Midbrain (tissue), 1 donor: ENCODE results near the gene SPAG9.
"Not testable (repeated sequence)": the region's sequence is repeated elsewhere in the genome, so short reads cannot be mapped to it uniquely, and the experiment has no call there.

Experiments used
- DNase-seq: peaks from one replicate; lab custom pipeline; 2025; lab: John Stamatoyannopoulos, UW

Gene SPAG9

DNA sequence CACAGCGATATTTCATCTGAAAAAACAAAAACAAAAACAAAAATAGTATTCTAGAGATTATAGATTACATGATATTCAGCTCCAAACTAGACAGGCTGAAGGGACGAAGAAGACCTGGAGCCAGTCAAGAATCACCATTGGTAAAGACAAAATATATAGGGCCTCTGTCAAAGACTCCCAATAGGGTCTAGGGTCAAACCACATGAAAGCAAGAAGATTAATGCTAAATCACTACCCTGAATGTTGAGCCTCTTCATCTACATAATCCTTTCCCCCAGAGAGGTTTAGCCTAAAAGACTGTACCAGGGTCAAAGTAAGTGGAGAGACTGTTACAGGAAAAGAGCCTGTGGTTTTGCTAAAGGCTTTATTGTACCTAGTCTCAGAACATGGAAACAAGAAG, 21.9 kb upstream of the SPAG9 start:
- no peak for DNase-seq

DNA sequence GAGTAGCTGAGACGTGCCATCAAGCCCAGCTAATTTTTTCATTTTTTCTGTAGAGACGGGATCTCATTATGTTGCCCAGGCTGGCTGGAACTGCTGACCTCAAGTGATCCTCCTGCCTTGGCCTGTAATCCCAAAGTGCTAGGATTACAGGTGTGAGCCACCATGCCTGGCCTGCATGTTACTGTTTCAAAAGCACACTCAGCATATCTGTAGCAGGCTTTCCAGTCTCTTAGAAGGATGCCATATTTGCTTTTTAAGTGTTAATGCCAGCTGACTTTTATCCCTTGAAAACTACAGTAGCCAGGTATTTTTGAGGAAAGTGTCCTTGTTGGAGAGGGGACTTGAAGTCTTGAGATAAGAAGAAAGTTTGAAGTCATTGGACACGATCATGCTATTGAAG, 15.3 kb upstream of the SPAG9 start:
- no peak for DNase-seq

DNA sequence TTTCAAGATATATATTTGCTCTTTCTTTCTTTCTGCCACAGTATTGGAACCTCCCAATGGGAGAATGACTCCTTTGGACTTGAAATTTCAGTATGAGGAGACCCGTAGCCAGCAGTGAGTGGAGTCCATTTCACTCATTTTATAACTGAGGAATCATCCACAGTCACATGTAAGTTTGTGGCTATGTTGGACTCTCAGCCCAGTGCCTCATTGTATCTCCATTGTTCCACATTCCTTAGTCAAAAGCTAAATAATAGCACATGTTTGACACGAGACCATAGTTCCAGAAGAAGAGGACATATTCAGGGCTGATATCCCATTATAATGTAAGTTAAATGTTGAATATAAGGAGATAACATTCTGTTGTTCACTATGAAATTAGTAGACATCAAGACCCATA, 12.7 kb upstream of the SPAG9 start:
- DNase-seq = no peak

DNA sequence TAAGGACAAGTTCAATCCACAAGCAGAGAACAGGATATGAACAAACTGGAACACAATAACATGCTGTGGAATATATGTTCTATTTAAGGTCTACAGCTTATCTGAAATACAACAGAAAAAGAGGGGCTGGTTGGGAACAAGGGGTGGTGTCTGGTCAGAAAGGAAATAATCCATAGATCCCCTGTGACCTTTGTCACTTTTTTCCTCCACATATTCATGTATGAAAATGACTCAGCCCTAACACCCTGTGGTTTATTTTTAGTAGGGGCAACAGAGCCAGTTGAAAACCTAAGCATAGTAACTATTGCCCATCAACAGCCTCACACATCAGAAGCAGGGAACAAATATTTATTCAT, 12.3 kb upstream of the SPAG9 start:
- no peak for DNase-seq

DNA sequence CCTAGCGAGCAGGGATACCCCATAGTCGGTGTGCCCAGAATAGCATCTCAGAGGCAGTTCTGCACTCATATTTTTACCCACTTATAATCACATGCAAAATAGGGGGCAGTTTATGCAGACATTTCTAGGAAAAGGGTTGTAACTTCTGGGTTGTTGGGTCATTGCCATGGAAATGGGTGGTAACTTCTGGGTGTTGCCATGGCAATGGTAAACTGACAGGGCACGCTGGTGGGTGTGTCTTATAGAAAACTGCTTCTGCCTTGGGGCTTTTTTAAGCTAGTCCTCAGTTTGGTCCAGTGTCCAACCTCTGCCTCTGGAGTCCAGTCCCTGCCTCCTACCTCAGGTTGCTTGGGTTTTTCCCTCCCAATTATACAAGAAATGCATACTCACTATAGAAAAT, 7.4 kb upstream of the SPAG9 start:
- DNase-seq = no peak

DNA sequence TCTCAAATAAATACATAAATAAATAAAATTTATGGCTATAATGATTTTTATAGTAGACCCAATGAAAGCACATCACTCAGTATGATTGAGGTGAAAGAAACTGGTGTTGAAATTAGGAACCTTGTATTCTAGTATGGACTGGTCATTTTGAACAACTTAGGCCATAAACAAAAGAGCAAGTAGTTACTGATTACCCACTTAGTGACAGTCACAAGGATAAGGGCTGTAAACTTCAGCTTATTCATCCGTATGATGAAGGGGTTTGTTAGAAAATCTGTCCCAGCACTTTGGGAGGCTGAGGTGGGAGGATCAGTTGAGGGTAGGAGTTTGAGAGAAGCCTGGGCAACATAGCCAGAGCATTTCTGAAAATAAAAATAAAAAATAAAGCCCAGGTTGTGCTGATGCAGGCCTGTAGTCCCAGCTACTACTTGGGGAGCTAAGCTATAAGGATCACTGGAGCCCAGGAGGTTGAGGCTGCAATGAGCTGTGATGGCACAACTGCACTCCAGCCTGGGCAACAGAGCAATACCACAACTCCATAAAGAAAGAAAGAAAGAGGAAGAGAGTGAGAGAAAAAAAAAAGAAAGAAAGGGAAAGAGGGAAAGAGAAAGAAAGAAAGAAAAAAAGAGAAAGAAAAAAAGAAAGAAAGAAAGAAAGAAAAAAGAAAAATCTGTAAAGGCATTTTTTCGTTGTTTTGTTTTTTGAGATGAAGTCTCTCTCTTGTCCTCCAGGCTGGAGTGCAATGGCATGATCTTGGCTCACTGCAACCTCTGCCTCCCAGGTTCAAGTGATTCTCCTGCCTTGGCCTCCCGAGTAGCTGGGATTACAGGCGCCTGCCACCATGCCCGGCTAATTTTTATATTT, 4.2 kb upstream of the SPAG9 start:
- DNase-seq = no peak

DNA sequence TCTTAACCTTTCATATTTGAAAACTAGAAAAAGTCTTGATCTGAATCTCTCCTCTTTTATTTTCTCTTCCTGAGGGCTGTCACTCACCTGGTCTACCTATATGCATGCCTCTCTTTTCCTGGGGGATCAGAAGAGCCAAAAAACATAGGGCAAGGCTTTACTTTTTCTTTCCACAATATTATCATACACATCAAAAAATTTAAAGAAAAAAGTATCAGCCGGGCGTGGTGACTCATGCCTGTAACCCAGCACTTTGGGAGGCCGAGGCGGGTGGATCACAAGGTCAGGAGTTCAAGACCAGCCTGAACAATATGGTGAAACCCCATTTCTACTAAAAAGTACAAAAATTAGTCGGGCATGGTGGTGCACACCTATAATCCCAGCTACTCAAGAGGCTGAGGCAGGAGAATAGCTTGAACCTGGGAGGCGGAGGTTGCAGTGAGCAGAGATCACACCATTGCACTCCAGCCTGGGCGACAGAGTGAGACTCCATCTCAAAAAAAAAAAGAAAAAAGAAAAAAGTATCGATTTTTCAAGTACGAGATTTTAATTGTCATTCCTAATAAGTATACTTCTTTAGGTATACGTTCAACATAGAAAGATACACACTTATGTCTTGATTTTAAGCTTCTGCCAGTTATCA, 1.9 kb upstream of the SPAG9 start:
- DNase-seq = not testable (repeated sequence)

DNA sequence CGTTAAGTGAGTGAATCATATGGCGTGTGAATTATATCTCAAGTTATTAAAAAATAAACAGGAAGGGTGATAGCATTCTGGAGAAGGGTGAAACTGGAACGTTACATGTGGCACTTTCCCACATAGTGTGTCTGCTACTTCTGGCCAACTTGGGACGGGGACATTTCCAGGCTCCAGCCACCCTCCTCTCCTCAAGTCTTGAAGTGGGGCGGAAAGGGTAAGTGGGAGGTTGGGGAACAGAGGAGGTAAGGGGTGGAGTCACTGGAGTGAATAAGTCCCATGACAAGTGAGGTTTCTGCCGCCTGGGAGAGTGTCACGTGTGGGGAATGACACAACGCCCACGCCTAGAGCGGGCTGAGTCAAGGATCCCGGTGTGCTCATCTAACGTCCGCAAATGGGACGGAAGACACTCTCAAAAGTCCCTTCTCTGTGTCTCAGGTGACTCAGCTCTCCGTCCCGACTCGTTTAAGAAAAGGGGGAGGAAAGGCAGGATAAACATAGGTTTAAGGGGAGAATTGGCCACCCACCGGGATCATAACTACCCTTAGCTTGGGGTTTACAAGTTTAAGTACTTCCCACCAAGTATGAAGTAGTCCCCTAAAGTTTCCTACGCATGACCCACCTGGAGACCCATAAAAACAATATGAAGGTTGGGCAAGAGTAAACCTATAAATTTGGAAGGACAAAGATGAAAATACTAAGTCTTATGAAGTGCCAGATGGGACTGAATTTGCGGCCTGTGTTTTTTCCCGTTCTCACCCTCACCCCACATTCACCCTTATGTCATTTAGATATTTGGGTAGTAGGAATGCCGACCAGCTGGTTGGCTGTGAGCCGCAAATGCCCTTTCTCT, 1.2 kb upstream of the SPAG9 start:
- DNase-seq = peak; percentile 73

DNA sequence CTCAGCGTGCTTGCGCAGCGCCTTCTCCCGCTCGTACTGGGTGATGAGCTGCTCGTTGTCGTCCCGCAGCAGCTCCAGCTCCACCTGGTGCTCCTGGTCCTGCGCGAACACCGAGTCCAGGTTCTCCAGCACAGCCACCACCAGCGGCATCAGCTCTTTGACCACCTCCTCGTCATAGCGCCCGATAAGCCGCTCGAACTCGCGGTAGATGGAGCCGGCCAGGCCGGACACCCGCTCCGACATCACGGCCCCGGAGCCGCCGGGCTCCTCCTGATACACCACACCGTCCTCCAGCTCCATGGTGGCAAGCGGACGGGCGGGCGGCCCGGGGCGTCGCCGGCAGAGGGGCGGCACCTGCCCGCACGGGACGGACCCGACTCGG, 320 bp downstream of the SPAG9 start:
- peak; percentile 59 for DNase-seq

DNA sequence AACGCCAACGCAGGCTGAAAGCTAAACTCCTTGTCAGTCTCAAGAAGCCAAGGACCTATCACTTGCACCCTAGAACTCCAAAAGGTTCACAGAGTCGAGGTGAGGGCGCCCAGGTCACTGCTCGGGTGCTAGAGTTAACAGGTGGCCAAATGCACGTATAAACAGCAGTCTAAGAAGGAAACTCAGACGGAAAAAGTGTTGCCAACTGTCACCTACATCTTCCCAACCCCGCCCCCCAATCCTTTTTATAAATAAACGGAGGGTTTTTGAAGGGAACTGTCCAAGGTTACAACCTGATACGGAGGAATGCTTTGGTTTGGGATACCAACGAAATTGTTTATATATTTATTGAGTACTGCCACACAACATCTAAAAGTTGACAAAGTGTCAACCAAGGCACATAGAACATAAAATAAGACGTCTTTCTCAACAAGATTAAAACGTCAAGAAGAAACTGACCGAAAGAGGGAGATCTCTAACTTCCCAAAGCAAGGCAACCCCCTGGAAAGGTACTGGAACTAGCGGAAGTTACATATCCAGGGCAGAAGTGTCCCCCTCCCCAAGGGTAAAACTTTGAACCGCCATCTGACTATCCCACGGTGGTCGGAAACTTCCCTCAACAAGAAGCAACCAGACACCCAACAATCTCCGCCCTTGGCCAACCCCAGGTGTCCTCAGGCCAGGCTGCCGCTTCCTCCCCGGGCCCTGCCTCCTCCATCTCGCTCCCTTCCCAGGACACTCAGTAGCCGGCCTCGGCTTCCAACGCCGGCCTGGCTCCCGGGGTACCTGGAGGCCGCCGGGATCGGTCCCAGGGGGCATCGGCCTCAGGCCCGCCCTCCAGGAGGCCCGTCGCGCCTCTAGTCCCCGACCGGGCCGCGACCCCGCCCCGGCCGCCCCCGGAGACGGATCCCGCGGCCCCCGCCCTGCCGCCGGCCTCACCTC, 982 bp downstream of the SPAG9 start:
- DNase-seq = no peak

DNA sequence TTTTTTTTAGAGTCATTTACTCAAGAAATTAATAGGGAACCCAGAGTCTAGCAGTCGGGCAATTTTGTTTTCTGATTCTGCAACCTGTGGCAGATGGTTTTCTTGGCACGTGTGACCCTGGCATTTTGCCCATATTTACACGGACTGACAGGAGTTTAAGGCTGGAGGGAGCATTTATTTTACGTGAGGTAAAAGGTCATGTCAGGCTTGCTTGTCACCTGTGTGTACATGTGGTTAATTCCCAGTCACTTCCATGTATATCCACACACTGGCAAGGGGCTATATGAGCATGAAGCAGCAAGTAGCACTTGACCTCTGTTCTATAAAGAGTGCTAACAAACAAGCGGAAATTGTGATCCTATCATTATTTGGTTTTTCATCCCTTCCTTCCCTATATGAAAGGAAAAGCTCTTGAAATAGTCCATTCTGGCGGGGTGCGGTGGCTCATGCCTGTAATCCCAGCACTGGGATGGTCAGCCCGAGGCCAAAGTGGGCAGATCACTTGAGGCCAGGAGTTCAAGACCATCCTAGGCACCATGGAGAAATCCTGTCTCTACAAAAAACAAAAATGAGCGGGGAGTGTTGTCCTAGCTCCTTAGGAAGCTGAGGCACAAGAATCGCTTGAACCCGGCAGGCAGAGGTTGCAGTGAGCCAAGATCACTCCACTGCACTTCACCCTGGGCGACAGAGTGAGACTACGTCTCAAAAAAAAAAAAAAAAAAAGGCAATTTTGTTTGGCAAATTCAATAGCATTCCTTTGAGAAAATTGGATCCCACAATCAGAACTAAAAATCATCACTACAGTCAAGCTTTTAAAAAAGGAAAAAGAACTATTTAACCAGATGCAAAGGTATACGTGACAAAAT, 2.1 kb downstream of the SPAG9 start:
- DNase-seq = no peak

DNA sequence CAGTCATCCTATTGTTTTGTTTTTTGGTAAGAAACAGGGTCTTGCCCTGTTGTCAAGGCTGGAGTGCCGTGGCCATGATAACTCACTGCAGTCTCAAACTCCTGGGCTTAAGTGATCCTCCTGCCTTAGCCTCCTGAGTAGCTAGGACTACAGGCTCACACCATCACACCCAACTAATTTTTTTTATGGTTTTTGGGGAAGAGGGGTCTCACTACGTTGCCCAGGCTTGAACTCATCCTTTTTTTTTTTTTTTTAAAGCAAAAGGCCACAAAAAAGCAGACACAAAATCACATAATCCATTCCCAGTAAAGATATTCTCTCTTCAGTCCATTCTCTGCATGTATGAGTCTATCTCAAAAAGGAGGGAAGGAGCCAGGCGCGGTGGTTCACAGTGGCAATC, 5.5 kb downstream of the SPAG9 start:
- no peak for DNase-seq

DNA sequence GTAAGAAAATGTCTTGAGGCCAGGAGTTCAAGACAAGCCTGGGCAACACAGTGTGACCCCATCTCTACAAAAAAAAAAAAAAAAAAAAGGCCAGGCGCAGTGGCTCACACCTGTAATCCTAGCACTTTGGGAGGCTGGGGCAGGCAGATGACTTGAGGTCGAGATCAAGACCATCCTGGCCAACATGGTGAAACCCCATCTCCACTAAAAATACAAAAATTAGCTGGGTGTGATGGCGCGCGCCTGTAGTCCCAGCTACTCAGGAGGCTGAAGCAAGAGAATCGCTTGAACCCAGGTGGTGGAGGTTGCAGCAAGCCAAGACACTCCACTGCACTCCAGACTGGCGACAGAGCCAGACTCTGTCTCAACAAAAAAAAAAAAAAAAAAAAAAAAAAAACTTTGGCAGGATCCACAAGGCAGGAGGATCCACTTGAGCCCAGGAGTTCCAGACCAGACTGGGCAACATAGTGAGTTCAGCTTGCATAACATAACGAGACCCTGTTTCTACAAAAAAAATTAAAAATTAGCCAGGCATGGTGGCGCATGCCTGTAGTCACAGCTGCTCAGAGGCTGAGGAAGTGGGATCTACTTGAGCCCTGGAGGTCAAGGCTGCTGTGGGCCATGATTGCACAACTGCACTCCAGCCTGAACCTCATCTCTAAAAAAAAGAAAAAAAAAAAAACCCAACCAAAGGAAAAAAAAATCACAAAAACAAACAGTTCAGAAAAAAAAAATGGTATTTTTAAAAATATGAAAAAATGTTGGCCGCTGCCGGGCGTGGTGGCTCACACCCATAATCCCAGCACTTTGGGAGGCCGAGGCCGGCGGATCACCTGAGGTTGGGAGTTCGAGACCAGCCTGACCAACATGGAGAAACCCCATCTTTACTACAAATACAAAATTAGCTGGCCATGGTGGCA, 8.1 kb downstream of the SPAG9 start:
- not testable (repeated sequence) for DNase-seq

DNA sequence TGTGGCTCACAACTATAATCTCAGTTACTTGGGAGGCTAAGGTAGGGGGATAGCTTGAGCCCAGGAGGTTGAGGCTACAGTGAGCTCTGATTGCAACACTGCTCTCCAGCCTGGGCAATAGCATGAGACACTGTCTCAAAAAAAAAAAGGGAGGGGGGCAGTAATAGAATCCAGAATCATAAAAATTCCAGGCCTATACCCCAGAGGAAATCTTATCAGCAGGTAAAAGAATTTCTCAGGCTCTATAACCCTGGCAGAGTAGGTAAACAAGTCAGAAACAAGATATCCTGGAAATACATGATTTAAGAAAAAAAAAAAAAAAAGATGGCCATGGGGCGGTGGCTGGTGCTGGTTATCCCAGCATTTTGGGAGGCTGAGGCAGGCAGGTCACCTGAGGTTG, 12.9 kb downstream of the SPAG9 start:
- no peak for DNase-seq

DNA sequence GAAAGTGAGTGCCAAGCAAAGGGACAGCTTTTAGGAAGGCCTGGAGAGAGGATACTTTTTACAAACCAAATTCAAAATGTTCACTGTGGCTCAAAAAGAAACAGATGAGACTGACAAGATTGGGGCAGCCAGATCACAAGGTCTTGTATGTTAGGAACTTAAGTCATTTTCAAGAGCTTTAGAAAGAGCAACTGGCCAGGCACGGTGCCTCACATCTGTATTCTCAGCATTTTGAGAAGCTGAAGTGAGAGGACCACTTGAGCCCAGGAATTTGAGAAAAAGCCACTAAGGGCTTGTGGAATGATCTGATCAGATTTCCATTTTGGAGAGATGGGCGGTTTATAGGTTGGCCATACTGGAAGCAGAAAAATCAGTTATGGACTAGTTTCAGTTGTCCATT, 17.2 kb downstream of the SPAG9 start:
- DNase-seq = no peak

DNA sequence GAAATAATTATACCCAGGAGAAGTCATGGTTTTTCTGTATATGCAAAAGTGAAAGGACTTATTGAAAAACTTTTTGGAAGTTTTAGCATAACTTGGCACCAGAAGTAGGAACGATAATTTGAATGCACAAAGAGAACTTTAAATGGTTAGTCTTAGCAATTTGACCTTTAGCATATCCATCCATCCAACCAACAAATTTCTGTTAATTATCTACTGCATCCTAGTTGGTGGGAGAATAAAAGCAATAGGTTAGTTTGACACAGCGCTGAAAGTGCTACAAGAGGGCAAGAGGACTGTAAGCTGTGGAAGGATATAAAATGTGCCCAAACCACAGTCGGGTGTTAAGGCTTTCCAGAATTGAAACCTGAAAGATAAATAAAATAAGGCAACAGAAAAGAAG, 17.6 kb downstream of the SPAG9 start:
- DNase-seq = no peak

DNA sequence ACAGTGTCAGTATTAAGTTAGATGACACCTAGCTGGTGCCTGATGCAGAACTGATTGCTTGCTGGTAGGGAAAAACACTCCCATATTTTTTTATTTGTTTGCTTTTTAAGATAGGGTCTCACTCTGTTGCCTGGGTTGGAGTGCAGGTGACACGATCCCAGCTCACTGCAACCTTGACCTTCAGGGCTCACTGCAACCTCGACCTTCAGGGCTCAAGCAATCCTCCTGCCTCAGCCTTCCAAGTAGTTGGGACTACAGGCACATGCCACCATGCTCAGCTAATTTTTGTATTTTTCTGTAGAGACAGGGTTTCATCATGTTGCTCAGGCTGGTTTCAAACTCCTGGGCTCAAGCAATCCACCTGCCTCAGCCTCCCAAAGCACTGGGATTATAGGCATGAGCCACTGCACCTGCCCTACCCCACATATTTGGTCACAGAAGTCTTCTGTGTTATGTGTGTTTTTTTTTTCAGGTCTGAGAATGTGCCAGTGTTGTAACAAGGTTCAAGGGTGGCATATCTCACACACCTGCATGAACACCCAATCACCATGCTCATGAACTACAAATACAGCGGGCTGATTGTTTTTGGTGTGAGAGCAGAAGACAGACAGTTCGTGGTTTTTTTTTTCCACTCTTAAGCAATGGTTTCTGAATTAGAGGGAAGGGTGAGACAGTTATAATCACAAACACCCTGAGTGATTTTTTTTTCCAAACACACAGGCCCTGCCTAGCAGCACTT, 22.8 kb downstream of the SPAG9 start:
- no peak for DNase-seq

DNA sequence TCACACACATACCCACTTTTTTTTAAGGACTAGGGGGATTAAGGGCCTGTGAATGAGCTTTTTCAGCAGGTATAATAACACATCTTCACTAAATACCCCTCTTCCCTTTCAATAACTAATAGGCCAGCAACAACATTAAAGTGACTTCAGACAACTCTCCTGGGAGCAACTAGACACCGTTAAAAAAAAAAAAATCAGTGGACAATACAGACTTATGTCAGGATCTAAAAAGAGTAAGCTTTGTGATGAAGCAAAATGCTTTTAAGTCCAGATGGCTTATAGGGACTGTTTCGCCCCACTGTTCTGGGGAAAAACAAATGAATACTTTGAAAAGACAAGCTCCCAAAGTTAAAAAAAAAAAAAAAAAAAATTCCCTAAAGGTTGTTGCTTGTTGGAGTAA, 29.0 kb downstream of the SPAG9 start:
- DNase-seq = no peak

DNA sequence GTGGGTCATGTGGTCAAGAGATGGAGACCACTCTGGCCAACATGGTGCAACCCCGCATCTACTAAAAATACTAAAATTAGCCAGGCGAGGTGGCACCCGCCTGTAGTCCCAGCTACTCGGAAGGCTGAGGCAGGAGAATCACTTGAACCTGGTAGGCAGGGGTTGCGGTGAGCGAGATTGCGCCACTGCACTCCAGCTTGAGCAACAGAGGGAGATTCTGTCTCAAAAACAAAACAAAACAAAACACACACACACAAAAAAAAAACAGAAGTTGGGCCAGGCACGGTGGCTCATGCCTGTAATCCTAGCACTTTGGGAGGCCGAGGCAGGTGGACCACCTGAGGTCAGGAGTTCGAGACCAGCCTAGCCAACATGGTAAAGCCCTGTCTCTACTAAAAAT, 31.8 kb downstream of the SPAG9 start:
- DNase-seq = not testable (repeated sequence)
